Gastroesophageal sphincter (tissue), 3 donors: ENCODE data around the gene WDR70.

Experiments used
- POLR2A ChIP-seq, 2 donors: fragments of 450-650 bp; IDR thresholded peaks; one replicate each; pipeline ENCODE4 v1.6.1; 2017; ENCODE audit warnings: antibody characterized with exemption in 2 of 2, mild to moderate bottlenecking in 2 of 2, moderate library complexity in 1 of 2
- TF ChIP-seq, protein P1 (sequence below), 4 experiments: fragments of 200-600 bp in 2 of 4; fragments of 450-650 bp in 2 of 4; sonication (generic) in 1 of 4; IDR thresholded peaks; one replicate each; pipeline ENCODE4 v1.5.1; 2017 to 2019; ENCODE audit warnings: antibody characterized with exemption in 4 of 4, mild to moderate bottlenecking in 2 of 4, moderate library complexity in 2 of 4

- TF ChIP-seq, protein P1, sequence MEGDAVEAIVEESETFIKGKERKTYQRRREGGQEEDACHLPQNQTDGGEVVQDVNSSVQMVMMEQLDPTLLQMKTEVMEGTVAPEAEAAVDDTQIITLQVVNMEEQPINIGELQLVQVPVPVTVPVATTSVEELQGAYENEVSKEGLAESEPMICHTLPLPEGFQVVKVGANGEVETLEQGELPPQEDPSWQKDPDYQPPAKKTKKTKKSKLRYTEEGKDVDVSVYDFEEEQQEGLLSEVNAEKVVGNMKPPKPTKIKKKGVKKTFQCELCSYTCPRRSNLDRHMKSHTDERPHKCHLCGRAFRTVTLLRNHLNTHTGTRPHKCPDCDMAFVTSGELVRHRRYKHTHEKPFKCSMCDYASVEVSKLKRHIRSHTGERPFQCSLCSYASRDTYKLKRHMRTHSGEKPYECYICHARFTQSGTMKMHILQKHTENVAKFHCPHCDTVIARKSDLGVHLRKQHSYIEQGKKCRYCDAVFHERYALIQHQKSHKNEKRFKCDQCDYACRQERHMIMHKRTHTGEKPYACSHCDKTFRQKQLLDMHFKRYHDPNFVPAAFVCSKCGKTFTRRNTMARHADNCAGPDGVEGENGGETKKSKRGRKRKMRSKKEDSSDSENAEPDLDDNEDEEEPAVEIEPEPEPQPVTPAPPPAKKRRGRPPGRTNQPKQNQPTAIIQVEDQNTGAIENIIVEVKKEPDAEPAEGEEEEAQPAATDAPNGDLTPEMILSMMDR (IDR thresholded peaks at IDR 0.05): no peak
- no peak for TF ChIP-seq POLR2A (IDR thresholded peaks at IDR 0.05)
Measured at GRCh38 chr5:37661227-37661920, 282.3 kb downstream of the WDR70 start.
